Endodermal cell (in vitro differentiated cells): ENCODE data around the gene PIP4P1. TPM values are rescaled to one million over a fixed set of nuclear protein-coding genes. Genes with fewer than 3 reads are reported as not detected.
"Not testable (repeated sequence)": the region's sequence is repeated elsewhere in the genome, so short reads cannot be mapped to it uniquely, and the experiment has no call there.

ENCODE experiments used
- DNase-seq: peaks from one replicate; pipeline ENCODE4 v3.0.0-alpha.2; 2017
- H3K27ac ChIP-seq: 2 replicates; pipeline ENCODE4 v1.5.1; 2013; ENCODE audit warnings: mild to moderate bottlenecking, low read depth, low read length, moderate library complexity
- H3K27me3 ChIP-seq: 2 replicates; pipeline ENCODE4 v1.6.1; 2013; ENCODE audit warnings: mild to moderate bottlenecking, low read length, moderate library complexity; ENCODE audit not compliant: insufficient read depth, control insufficient read depth, poor library complexity, severe bottlenecking
- H3K36me3 ChIP-seq: 2 replicates; pipeline ENCODE4 v1.7.0; 2013; ENCODE audit warnings: mild to moderate bottlenecking, low read length, moderate library complexity; ENCODE audit not compliant: control insufficient read depth, insufficient read depth
- H3K4me1 ChIP-seq: one replicate; pipeline ENCODE4 v1.7.0; 2013; ENCODE audit warnings: low read length; ENCODE audit not compliant: control insufficient read depth, insufficient read depth
- H3K4me3 ChIP-seq: 2 replicates; pipeline ENCODE4 v1.5.1; 2013; ENCODE audit warnings: mild to moderate bottlenecking, low read length, moderate library complexity
- H3K9ac ChIP-seq: 2 replicates; pipeline ENCODE4 v1.6.1; 2013; ENCODE audit warnings: mild to moderate bottlenecking, low read length, moderate library complexity; ENCODE audit not compliant: poor library complexity, severe bottlenecking; ENCODE audit errors: extremely low read depth
- H3K9me3 ChIP-seq: 2 replicates; pipeline ENCODE4 v1.6.1; 2013; ENCODE audit warnings: mild to moderate bottlenecking, low read length, moderate library complexity; ENCODE audit not compliant: control insufficient read depth
- H3K27ac Mint-ChIP-seq: 2 replicates; pipeline ENCODE4 v1.8.0; 2020; ENCODE audit warnings: mixed read lengths
- H3K27me3 Mint-ChIP-seq: 2 replicates; pipeline ENCODE4 v1.8.0; 2021; ENCODE audit warnings: mild to moderate bottlenecking, mixed read lengths; ENCODE audit not compliant: insufficient read depth
- H3K36me3 Mint-ChIP-seq: 2 replicates; pipeline ENCODE4 v1.8.0; 2020; ENCODE audit warnings: low read depth, mixed read lengths
- H3K4me1 Mint-ChIP-seq: 2 replicates; pipeline ENCODE4 v1.8.0; 2020; ENCODE audit warnings: mixed read lengths
- H3K4me3 Mint-ChIP-seq: 2 replicates; pipeline ENCODE4 v1.8.0; 2020; ENCODE audit warnings: mild to moderate bottlenecking, moderate library complexity, mixed read lengths
- H3K9me3 Mint-ChIP-seq: 2 replicates; pipeline ENCODE4 v1.8.0; 2020; ENCODE audit warnings: mild to moderate bottlenecking, mixed read lengths
- CTCF ChIP-seq: fragments of 200-600 bp; sonication (generic); conservative IDR thresholded peaks from 2 replicates; pipeline ENCODE4 v1.5.0; 2021; ENCODE audit warnings: antibody characterized with exemption, mild to moderate bottlenecking
- WGBS, 2 experiments: methylation state at CpG; one replicate each; pipeline versions ENCODE4 v1.1.5 to v1.1.7; 2013; ENCODE audit warnings: missing lambda C conversion rate in 2 of 2, mixed read lengths in 1 of 2; ENCODE audit not compliant: insufficient coverage in 1 of 2, insufficient read length in 1 of 2; 5-methylcytosine and 5-hydroxymethylcytosine counted together
- total RNA-seq, 2 donors: library from RNA; stranded (reverse); fragmentation: NEBNext Ultra II Directional in 1 of 2; extraction: Animal tissue kit (Norgen Biotek cat#: 25700) in 1 of 2; gene quantifications; 2 replicates in 1 of 2; 3 replicates in 1 of 2; pipeline ENCODE4 v1.2.1, GENCODE V29; 2021

Gene PIP4P1
- total RNA-seq, 2 donors from 2014 or later: 32.1 to 38.1 TPM

- Histone ChIP-seq H3K27ac (no peak overlapping the region), H3K4me1 (no peaks in the 10 kb centered on the region), H3K9me3 (no peaks in the 10 kb centered on the region), H3K4me3 (no peak overlapping the region), H3K9ac (no peak overlapping the region), H3K36me3 (peaks cover 75% of the 10 kb centered on the region), H3K27me3 (no peaks in the 10 kb centered on the region)
- TF ChIP-seq CTCF: no peak
- H3K4me3 Mint-ChIP-seq: no peak overlapping the region
- H3K27me3 Mint-ChIP-seq: no peaks in the 10 kb centered on the region
- WGBS, 2 experiments: 93 to 94% methylated on average over 4 to 5 of the region's 5 CpGs
- DNase-seq: no peak
- peaks cover 23% of the 10 kb centered on the region for H3K36me3 Mint-ChIP-seq
- H3K4me1 Mint-ChIP-seq: no peaks in the 10 kb centered on the region
- peaks cover 6% of the 10 kb centered on the region for H3K9me3 Mint-ChIP-seq
- H3K27ac Mint-ChIP-seq: peak overlapping the region; percentile 14
Observed at GRCh38 chr14:20446889-20447288, 14.3 kb downstream of the PIP4P1 start.

- not testable (repeated sequence) for H3K4me3 Mint-ChIP-seq, H3K9me3 Mint-ChIP-seq, H3K4me1 Mint-ChIP-seq, H3K4me3 ChIP-seq, H3K27ac Mint-ChIP-seq, DNase-seq, H3K9me3 ChIP-seq, H3K27me3 Mint-ChIP-seq, H3K36me3 Mint-ChIP-seq, H3K27me3 ChIP-seq, H3K9ac ChIP-seq, H3K4me1 ChIP-seq, H3K27ac ChIP-seq
- 95 to 100% methylated on average over 1 of the region's 4 CpGs for WGBS, 2 experiments
- H3K36me3 ChIP-seq: peaks cover 44% of the 10 kb centered on the region
Observed at GRCh38 chr14:20443650-20444049, 17.6 kb downstream of the PIP4P1 start.

- H3K4me1 ChIP-seq: no peaks in the 10 kb centered on the region
- H3K27me3 Mint-ChIP-seq: peaks cover 2% of the 10 kb centered on the region
- H3K9me3 Mint-ChIP-seq: peaks cover 6% of the 10 kb centered on the region
- no peaks in the 10 kb centered on the region for H3K4me1 Mint-ChIP-seq
- no peaks in the 10 kb centered on the region for H3K27me3 ChIP-seq
- WGBS, 2 experiments: 85 to 100% methylated on average over 1 to 2 of the region's 2 CpGs
- no peak overlapping the region for H3K9ac ChIP-seq
- H3K4me3 ChIP-seq: no peak overlapping the region
- H3K4me3 Mint-ChIP-seq: no peak overlapping the region
- peaks cover 6% of the 10 kb centered on the region for H3K36me3 Mint-ChIP-seq
- no peak for TF ChIP-seq CTCF
- peaks cover 22% of the 10 kb centered on the region for H3K36me3 ChIP-seq
- no peak overlapping the region for H3K27ac ChIP-seq
- H3K27ac Mint-ChIP-seq: no peak overlapping the region
- DNase-seq: no peak
- H3K9me3 ChIP-seq: no peaks in the 10 kb centered on the region
Observed at GRCh38 chr14:20441461-20441860, 19.8 kb downstream of the PIP4P1 start.

GRCh38 chr14:20440882-20441281 lies 20.4 kb downstream of the PIP4P1 start:
- 86 to 96% methylated on average over 3 to 5 of the region's 5 CpGs for WGBS, 2 experiments
- H3K9me3 Mint-ChIP-seq: peaks cover 6% of the 10 kb centered on the region
- no peak overlapping the region for H3K9ac ChIP-seq

More at GRCh38 chr14:20440882-20441281, 20.4 kb downstream of the PIP4P1 start:
- Mint-ChIP-seq H3K4me1 (no peaks in the 10 kb centered on the region), H3K4me3 (no peak overlapping the region), H3K27ac (no peak overlapping the region), H3K27me3 (peaks cover 5% of the 10 kb centered on the region), H3K36me3 (peaks cover 6% of the 10 kb centered on the region)
- no peak for DNase-seq
- Histone ChIP-seq H3K27me3 (no peaks in the 10 kb centered on the region), H3K9me3 (no peaks in the 10 kb centered on the region), H3K4me3 (no peak overlapping the region), H3K27ac (no peak overlapping the region), H3K4me1 (no peaks in the 10 kb centered on the region), H3K36me3 (peaks cover 16% of the 10 kb centered on the region)
- TF ChIP-seq CTCF: peak; percentile 40
